Mucosa of rectum (tissue), 2 donors: ENCODE measurements around the gene TMEM125.

Experiments
- H3K27ac ChIP-seq, 2 donors: one replicate each; pipeline ENCODE4 v1.7.0; 2013; ENCODE audit warnings: inconsistent platforms in 2 of 2, low read depth in 2 of 2, low read length in 2 of 2
- H3K27me3 ChIP-seq, 2 donors: one replicate each; pipeline ENCODE4 v1.7.0; 2013; ENCODE audit warnings: low read length in 2 of 2; ENCODE audit not compliant: control insufficient read depth in 2 of 2, insufficient read depth in 2 of 2
- H3K36me3 ChIP-seq, 2 donors: one replicate each; pipeline ENCODE4 v1.7.0; 2013; ENCODE audit warnings: low read length in 2 of 2; ENCODE audit not compliant: control insufficient read depth in 2 of 2, insufficient read depth in 2 of 2
- H3K4me1 ChIP-seq, 2 donors: one replicate each; pipeline ENCODE4 v1.7.0; 2013; ENCODE audit warnings: low read length in 2 of 2, mild to moderate bottlenecking in 1 of 2; ENCODE audit not compliant: control insufficient read depth in 2 of 2, insufficient read depth in 2 of 2
- H3K4me3 ChIP-seq, 2 donors: one replicate each; pipeline ENCODE4 v1.7.0; 2013; ENCODE audit warnings: low read length in 2 of 2
- H3K9ac ChIP-seq, 2 donors: one replicate each; pipeline ENCODE4 v1.7.0; 2013; ENCODE audit warnings: low read length in 2 of 2, low read depth in 1 of 2, mild to moderate bottlenecking in 1 of 2
- H3K9me3 ChIP-seq, 2 donors: one replicate each; pipeline ENCODE4 v1.7.0; 2013; ENCODE audit warnings: low read length in 2 of 2; ENCODE audit not compliant: control insufficient read depth in 2 of 2
- donor health status: healthy.
- donor health status: Normal muscosa, but diverticular disease.

TMEM125 gene

DNA sequence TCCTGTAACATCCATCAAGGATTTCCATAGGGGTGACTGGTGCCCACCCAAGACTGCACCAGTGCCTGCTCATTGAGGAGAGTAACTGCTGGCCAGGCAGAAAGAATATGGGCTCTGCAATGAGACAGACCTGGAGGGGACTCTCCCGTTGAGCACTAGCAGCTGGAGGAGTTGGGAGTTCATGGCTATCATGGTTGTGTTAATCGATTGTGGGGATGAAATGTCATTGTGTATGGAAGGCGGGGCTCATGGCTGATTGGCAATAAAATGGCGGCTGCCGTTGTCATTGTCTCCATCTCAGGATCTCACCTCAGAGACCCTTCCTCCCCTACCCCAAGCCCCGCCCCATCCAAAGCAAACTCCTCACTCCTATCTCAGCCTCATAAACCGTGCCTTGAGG is 3.9 kb downstream of the TMEM125 start:
- H3K4me3 ChIP-seq = no peak overlapping the region
- H3K27ac ChIP-seq = peak overlapping the region in 1 of 2 donors; percentile 58
- peaks cover 16 to 41% of the 10 kb centered on the region in 2 donors for H3K4me1 ChIP-seq

DNA sequence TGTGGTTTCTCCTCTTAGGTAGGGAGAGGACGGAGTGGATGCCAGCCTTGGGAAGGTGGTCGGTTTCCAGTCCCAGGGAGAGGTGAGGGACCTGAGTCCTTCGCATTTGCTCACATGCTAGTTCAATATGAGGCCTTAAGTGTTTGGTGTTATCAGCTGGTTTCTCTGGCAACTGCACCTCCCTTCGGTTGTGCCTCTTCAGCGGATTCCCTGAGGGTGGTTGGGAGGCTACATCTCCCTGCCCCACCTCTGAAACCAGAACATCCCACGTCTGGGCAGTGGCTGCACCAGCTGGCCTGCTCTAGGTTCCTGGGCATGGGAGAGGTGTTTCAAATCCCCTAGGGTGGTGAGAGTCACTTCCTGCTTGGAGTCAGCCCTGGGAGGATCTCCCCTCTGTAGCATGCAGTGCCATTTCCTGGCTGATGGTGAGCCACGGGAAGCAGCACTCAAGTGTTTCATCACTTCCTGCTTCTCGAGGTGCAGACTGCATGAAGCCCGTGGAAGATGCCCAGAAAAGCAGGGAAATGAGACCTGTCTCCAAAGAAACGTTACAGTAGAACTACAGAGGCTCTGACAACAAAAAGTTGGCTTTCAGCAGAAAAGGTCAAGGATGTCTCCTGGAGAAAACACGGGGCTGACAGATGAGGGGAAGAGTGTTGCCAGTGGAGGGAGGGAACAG is 4.5 kb downstream of the TMEM125 start:
- H3K4me3 ChIP-seq = no peak overlapping the region
- H3K27ac ChIP-seq = peak overlapping the region; percentile 56 to 58
- no peaks in the 10 kb centered on the region for H3K27me3 ChIP-seq
- H3K4me1 ChIP-seq = peaks cover 14 to 40% of the 10 kb centered on the region in 2 donors
- H3K9ac ChIP-seq = peak overlapping the region in 1 of 2 donors; percentile 17
- H3K36me3 ChIP-seq = peaks cover under 1 to 1% of the 10 kb centered on the region in 2 donors
- no peaks in the 10 kb centered on the region for H3K9me3 ChIP-seq

More for the DNA sequence above, 3.9 kb downstream of the TMEM125 start:
- H3K9ac ChIP-seq = no peak overlapping the region
- H3K9me3 ChIP-seq = no peaks in the 10 kb centered on the region
- no peaks in the 10 kb centered on the region for H3K27me3 ChIP-seq
- H3K36me3 ChIP-seq = no peaks in the 10 kb centered on the region

DNA sequence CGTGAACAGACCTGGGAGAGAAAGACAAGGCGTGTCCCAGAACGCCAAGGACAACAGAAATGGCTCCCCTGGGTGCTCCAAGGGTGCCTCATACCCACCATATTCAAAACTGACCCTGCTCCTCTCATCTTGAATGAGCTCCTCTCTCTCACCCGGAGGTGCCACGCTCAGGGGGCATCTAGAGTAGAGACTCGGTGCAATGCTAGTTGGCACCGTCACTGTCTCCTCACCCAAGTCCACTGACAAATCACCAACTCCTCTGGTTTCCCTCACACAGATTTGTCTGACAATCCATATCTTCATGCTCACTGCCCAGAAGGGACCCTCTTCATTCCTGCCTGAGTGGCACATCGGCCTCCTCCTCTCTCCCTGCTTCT is 5.0 kb downstream of the TMEM125 start:
- H3K9me3 ChIP-seq = no peaks in the 10 kb centered on the region
- no peaks in the 10 kb centered on the region for H3K27me3 ChIP-seq
- no peak overlapping the region for H3K4me3 ChIP-seq
- peaks cover 3 to 5% of the 10 kb centered on the region in 2 donors for H3K36me3 ChIP-seq
- no peak overlapping the region for H3K9ac ChIP-seq
- H3K27ac ChIP-seq = peak overlapping the region; percentile 56 to 58
- H3K4me1 ChIP-seq = peaks cover 11 to 35% of the 10 kb centered on the region in 2 donors

DNA sequence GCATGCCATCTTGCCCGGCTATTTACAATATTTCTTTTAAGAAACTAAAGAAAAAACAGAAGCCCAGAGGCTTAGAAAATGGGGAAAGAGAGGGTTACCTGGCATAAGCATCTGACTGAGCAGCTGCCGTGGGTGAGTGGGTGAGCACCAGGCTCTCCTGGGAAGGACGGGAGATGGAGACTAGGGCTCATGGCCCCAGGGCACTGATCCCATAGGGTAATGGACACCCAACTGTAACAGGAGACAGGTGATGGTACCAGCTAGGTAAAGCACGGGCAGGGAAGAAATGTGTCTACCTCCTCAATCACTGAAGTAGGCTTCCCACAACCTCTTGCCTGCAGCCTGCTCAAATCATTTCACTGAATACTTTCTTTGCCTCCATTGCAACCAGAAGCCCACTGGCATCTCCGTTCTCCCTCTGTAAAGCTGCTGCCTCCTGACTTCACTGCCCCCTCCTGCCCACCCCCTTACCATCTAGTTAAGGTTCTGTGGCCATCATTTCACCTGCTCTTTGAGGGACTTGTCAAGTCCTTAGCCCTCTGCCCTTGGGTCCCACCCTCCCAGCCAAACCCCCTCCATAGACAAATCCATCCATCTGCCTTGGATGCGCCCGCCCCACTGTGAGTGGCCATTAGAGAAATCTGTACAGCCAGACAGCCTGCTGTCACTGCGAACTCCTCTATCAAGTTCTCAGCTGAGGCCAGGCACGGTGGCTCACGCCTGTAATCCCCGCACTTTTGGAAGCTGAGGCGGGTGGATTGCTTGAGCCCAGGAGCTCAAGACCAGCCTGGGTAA is 6.2 kb downstream of the TMEM125 start:
- no peak overlapping the region for H3K4me3 ChIP-seq
- H3K36me3 ChIP-seq = peaks cover 6 to 10% of the 10 kb centered on the region in 2 donors
- no peaks in the 10 kb centered on the region for H3K9me3 ChIP-seq
- H3K27me3 ChIP-seq = no peaks in the 10 kb centered on the region
- H3K27ac ChIP-seq = no peak overlapping the region
- peaks cover 8 to 25% of the 10 kb centered on the region in 2 donors for H3K4me1 ChIP-seq
- H3K9ac ChIP-seq = no peak overlapping the region

DNA sequence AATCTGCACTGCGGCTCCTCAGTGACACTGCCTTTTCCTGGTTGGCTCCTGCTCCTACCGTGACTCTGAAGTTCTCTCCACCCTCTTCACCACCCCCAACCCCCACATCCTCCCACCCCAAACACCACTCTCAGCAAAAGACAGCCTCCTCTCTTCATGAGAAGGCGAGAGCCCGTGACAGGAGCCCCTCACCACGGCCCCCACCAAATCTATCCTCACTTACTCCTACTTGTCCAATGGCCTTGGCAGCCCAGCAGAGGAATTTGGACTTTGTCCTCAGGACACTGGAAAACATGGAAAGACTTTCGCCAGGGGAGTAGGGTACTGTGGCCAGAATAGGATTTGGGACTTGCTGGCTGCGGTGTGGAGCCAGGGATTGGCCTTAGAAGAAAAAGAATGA is 6.9 kb downstream of the TMEM125 start:
- Histone ChIP-seq H3K9me3 (no peaks in the 10 kb centered on the region), H3K36me3 (peaks cover 6 to 10% of the 10 kb centered on the region in 2 donors), H3K9ac (no peak overlapping the region), H3K4me1 (peaks cover 6 to 21% of the 10 kb centered on the region in 2 donors), H3K27ac (no peak overlapping the region), H3K4me3 (no peak overlapping the region), H3K27me3 (no peaks in the 10 kb centered on the region)

DNA sequence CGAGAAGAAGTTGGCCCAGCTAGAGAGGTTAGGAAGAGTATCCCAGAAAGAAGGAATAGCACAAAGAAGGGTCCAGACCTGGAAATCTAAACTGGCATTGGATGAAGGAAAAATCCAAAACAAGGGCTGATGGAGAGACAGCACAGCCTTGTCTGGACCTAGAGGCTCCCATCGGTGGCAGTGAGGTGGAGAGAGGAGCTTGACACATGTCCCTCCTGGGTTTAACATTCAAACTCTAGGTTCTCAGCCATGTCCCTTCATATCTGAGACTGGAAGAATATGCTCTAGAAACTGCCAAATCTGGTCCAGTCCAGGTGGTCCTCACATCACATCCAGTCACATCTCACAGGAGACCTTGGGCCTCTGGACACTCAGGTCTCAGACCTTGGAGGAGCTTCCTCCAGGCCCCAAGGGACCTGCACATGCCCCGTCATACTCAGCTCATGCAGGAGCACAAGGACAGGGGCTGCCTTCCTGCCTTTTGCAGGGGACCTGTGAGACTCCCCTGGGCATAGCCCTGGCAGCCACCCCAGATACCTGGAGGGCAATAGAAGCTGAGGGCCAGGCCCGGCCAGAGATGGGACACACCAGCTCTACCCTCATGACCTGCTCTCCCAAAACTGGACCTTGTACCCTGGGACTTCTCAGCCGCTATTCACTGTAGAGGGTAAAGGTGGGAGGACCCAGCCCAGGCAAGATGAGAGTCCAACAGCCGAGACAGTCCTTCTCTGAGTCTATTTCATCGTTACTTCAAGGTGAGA is 7.5 kb downstream of the TMEM125 start:
- H3K9ac ChIP-seq = no peak overlapping the region
- no peaks in the 10 kb centered on the region for H3K9me3 ChIP-seq
- H3K36me3 ChIP-seq = peaks cover 8 to 10% of the 10 kb centered on the region in 2 donors
- peaks cover 6 to 21% of the 10 kb centered on the region in 2 donors for H3K4me1 ChIP-seq
- H3K27ac ChIP-seq = no peak overlapping the region
- no peak overlapping the region for H3K4me3 ChIP-seq
- H3K27me3 ChIP-seq = no peaks in the 10 kb centered on the region

DNA sequence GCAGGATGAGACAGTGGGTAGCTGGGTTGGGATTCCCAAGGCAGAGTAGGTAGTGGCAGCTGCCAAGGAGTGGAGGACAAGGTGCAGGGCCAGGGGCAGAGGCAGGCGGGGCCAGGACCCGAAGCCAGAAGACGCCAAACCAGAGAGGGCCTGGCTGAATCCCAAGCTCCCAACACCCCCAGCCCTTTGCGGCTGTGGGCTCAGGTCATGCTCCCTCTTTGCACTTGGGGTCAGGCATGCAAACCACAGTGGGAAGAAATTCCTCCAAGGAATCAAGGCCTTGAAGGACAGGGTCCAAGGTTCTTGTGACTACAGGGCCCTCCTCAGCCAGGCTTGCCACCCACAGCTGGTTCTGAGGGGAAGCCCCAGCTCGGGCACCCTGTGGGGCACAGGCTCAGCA is 9.4 kb downstream of the TMEM125 start:
- peaks cover 9 to 25% of the 10 kb centered on the region in 2 donors for H3K4me1 ChIP-seq
- H3K27me3 ChIP-seq = no peaks in the 10 kb centered on the region
- H3K9me3 ChIP-seq = no peaks in the 10 kb centered on the region
- peaks cover 10 to 12% of the 10 kb centered on the region in 2 donors for H3K36me3 ChIP-seq
- H3K27ac ChIP-seq = no peak overlapping the region
- no peak overlapping the region for H3K9ac ChIP-seq
- no peak overlapping the region for H3K4me3 ChIP-seq

DNA sequence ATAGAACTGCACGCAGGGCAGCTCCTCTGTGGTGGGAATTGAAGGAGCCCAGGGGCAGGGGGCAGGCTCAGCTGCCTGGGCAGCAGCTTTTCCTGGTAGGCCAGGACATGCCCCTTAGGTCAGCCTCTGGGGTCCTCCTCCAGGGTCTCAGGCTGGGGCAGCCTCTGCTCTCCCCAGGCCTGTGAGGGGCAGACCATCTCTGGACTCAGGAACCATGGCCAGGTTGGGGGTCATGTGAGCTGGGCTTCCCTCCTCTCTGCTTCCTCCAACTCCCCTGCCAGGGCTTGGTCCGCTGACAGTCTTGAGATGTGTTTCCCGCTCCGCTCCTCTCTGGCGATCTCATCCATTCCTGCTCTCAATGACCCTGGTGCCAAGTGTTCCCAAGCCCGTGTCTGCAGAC is 9.9 kb downstream of the TMEM125 start:
- Histone ChIP-seq H3K9me3 (no peaks in the 10 kb centered on the region), H3K27ac (no peak overlapping the region), H3K9ac (no peak overlapping the region), H3K27me3 (no peaks in the 10 kb centered on the region), H3K36me3 (peaks cover 10 to 12% of the 10 kb centered on the region in 2 donors), H3K4me3 (no peak overlapping the region), H3K4me1 (peaks cover 5 to 25% of the 10 kb centered on the region in 2 donors)

DNA sequence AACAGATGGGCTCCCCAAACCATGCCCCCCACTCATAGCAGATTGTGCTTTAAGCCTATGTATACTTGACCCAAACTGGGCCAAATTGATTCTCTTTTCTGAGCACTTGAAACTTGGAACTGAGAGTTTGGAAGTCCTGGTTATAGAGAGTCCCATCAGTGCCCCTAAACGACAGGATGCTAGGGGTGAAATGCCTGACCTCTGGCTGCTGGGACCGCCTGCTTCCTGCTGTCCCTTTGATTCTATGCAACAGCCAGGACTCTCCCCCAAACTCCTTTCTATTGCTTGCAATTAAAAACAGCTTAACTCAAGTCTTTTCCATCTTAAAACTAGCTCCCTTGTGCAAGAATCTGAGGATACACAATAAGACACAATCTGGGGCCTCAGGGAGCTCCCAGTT is 10.9 kb downstream of the TMEM125 start:
- peaks cover 5 to 21% of the 10 kb centered on the region in 2 donors for H3K4me1 ChIP-seq
- no peak overlapping the region for H3K27ac ChIP-seq

More for the DNA sequence above, 10.9 kb downstream of the TMEM125 start:
- Histone ChIP-seq H3K27me3 (no peaks in the 10 kb centered on the region), H3K9me3 (no peaks in the 10 kb centered on the region), H3K36me3 (peaks cover 10 to 12% of the 10 kb centered on the region in 2 donors), H3K9ac (no peak overlapping the region), H3K4me3 (no peak overlapping the region)
